HG03108 (cell line): ENCODE results near the gene PLET1.
A peak's percentile ranks its signal among the peaks of the same experiment; 100 is the strongest.

ENCODE experiments used
- ATAC-seq: cut with Tn5 transposase; IDR thresholded peaks from one replicate; pipeline ENCODE4 v1.9.1; 2021; ENCODE audit warnings: moderate library complexity; ENCODE audit not compliant: unreplicated experiment

Gene PLET1

GRCh38 chr11:112260490-112260889 lies at the start of gene PLET1:
TSS of gene PLET1 (minus strand) at chr11:112260860. CDS start at chr11:112260589, 271 bp downstream.
- no peak for ATAC-seq

- no peak for ATAC-seq
Observed at GRCh38 chr11:112310419-112310818, 49.8 kb upstream of the PLET1 start.

GRCh38 chr11:112308651-112309050 lies 48.0 kb upstream of the PLET1 start:
- no peak for ATAC-seq

- ATAC-seq: no peak
Observed at GRCh38 chr11:112307616-112308015, 47.0 kb upstream of the PLET1 start.

GRCh38 chr11:112306230-112306629 lies 45.6 kb upstream of the PLET1 start:
- no peak for ATAC-seq

GRCh38 chr11:112304914-112305313 lies 44.3 kb upstream of the PLET1 start:
- ATAC-seq: no peak

- no peak for ATAC-seq
Observed at GRCh38 chr11:112303616-112304015, 43.0 kb upstream of the PLET1 start.

- no peak for ATAC-seq
Observed at GRCh38 chr11:112302226-112302868, 41.7 kb upstream of the PLET1 start.

- ATAC-seq: no peak
Observed at GRCh38 chr11:112300094-112300786, 39.6 kb upstream of the PLET1 start.

GRCh38 chr11:112298535-112298934 lies 37.9 kb upstream of the PLET1 start:
- no peak for ATAC-seq

GRCh38 chr11:112297248-112297866 lies 36.7 kb upstream of the PLET1 start:
- ATAC-seq: no peak

GRCh38 chr11:112296044-112296443 lies 35.4 kb upstream of the PLET1 start:
- no peak for ATAC-seq

- no peak for ATAC-seq
Observed at GRCh38 chr11:112294688-112295340, 34.2 kb upstream of the PLET1 start.

- no peak for ATAC-seq
Observed at GRCh38 chr11:112293614-112294013, 33.0 kb upstream of the PLET1 start.

- no peak for ATAC-seq
Observed at GRCh38 chr11:112292785-112293407, 32.2 kb upstream of the PLET1 start.

- no peak for ATAC-seq
Observed at GRCh38 chr11:112292188-112292587, 31.5 kb upstream of the PLET1 start.

GRCh38 chr11:112291191-112291590 lies 30.5 kb upstream of the PLET1 start:
- no peak for ATAC-seq

- ATAC-seq: no peak
Observed at GRCh38 chr11:112290493-112290850, 29.8 kb upstream of the PLET1 start.

- peak; percentile 92 for ATAC-seq
Observed at GRCh38 chr11:112289588-112290492, 29.2 kb upstream of the PLET1 start.

GRCh38 chr11:112288021-112288420 lies 27.4 kb upstream of the PLET1 start:
- ATAC-seq: no peak
